Suppressor macrophage treated with lipopolysaccharide for 1 hour (primary cell): Measurements from ENCODE around the gene MEF2C.
"Not testable (repeated sequence)": the region's sequence is repeated elsewhere in the genome, so short reads cannot be mapped to it uniquely, and the experiment has no call there.

ENCODE experiments used
- DNase-seq, 3 donors: peaks; one replicate each; pipeline ENCODE4 v3.0.0-alpha.2; 2020 to 2022

Gene MEF2C

DNA sequence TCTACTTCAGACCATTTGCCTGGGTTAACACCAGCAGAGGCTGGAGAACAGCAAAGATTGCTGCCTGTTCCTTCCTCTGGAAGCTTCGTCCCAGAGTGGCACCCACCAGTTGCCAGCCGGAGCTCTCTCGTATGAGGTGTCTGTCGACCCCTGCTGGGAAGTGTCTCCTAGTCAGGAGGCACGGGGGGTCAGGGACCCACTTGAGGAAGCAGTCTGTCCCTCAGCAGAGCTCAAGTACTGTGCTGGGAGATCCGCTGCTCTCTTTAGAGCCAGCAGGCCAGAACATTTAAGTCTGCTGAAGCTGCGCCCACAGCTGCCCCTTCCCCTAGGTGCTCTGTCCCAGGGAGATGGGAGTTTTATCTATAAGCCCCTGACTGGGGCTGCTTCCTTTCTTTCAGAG, 84.1 kb downstream of the MEF2C start:
- not testable (repeated sequence) for DNase-seq

GRCh38 chr5:88793797-88794196, 89.2 kb downstream of the MEF2C start:
- DNase-seq, result not testable (repeated sequence)

- no peak for DNase-seq
Observed at GRCh38 chr5:88792144-88792840, 90.7 kb downstream of the MEF2C start.

GRCh38 chr5:88787856-88788255, 95.1 kb downstream of the MEF2C start:
- DNase-seq, result no peak

GRCh38 chr5:88786789-88787188, 96.2 kb downstream of the MEF2C start:
- DNase-seq, result no peak

- peak in 2 of 3 donors; percentile 53 to 54 for DNase-seq
Observed at GRCh38 chr5:88785746-88786565, 97.0 kb downstream of the MEF2C start.

DNA sequence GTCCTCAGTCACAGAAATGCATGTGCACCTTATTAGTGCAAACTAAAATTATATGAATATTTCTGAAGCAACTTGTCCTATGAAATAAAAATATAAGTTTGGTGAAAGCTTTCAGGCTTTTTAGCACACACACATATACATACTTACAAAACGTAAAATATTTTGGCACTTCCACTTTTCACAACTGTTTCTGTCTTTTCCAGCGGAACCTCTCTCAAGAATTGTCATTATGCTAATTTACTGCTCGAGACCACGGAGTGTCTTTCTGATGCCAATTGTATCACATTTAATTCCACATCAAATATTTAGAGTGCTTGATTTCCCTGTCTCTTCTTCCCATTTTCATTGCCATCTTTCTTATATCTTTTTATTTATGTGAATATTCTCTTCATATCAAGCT, 100.4 kb downstream of the MEF2C start:
- DNase-seq, result peak in 2 of 3 donors; percentile 37 to 41

GRCh38 chr5:88780736-88781135, 102.2 kb downstream of the MEF2C start:
- DNase-seq, result no peak

GRCh38 chr5:88778736-88779135, 104.2 kb downstream of the MEF2C start:
- DNase-seq, result peak; percentile 85 to 88 (median 86)

DNA sequence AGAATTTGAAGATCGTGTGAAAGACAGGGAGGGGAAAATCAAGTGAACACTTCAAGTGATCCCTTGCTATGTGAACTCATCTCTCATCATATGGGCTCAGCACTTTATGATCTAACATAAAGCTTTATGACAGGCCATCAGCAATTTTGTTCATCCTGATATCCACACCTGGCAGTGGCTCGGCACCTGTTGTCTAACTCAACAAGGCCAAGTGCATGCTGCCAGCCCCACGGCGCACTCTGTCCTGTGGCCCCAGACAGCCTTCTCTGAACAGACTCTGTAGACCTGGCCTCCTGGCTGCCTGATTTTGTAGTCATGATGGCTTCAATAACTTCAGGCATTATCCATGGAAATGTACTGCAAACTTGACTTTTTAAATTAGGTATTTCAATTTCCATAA, 106.3 kb downstream of the MEF2C start:
- no peak for DNase-seq

GRCh38 chr5:88772831-88773230, 110.2 kb downstream of the MEF2C start:
- no peak for DNase-seq

DNA sequence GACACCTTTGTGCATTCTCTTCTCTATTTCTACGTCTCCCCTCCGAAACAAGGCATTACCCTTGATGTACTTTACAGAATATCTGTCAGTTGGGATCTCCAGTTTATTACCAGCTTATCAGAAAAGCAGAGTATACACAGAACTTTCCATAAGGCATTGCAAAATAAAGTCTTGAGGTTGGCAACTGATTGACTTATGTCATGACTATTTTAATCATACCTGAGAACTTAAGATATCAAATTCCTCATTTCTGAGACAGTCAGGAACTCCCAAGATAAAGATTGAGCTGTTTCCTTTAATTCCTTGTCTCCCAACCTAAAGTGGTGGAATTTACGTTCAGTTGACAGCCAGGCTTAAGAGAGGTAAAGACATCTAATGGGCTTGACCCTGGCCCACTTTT, 110.9 kb downstream of the MEF2C start:
- no peak for DNase-seq

GRCh38 chr5:88770276-88771257, 112.4 kb downstream of the MEF2C start:
- peak in 2 of 3 donors; percentile 54 to 61 for DNase-seq

- DNase-seq, result no peak
Observed at GRCh38 chr5:88769165-88769564, 113.8 kb downstream of the MEF2C start.

DNA sequence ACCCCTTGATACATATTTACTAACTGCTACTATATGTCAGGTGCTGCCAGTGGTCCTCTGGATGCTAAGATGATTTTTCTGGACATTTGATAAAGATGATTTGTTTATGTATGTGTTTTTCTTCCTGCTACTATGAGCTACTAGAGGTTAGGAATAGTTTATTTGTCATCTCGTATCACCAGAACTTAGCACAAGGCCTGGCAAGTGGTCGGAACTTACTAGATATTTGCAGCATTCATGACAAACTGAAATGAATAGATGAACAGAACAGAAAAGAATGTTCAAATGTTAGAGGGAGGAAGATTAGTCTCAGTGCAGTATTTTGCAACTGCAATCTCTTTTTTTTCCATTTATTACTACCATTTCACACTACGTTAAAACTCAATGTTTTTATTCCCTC, 114.6 kb downstream of the MEF2C start:
- no peak for DNase-seq

DNA sequence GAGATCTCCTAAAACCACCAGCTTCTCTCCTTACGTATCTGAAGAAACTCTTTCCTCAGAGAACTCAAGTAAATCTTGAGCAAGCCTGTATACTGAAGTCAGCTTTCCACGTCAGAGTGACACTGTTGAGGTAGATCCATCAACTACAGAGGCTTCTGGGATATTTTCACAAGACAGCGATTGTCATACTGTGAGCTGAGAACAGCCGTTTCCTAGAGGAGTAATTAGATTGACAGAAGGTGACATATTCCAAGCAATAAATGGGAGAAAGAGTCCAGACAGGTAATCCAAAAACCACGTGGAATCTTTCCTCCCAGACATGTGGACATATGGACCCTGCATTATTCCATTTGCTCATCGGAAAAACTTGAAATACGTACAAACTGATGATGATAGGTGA, 117.2 kb downstream of the MEF2C start:
- no peak for DNase-seq

GRCh38 chr5:88765171-88765570, 117.8 kb downstream of the MEF2C start:
- DNase-seq, result no peak

DNA sequence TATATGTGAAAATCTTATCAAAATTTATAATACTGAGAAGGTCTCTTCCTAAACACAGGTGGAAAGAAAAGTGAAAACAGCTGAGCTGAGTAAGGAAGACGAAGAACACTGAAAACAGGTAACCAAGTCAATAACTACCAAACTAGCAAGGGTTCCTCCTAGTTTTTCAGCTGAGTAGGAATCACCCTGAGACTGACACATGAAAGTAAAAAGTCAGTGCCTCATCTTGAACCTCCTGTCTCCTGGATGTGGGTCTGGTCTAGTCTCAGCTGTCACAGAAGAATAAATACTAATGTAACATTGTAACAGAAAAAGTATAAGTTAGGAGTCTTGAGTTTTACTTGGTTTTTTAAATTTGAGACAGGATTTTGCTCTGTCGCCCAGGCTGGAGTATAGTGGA, 121.0 kb downstream of the MEF2C start:
- DNase-seq, result peak in 1 of 3 donors; percentile 22

DNA sequence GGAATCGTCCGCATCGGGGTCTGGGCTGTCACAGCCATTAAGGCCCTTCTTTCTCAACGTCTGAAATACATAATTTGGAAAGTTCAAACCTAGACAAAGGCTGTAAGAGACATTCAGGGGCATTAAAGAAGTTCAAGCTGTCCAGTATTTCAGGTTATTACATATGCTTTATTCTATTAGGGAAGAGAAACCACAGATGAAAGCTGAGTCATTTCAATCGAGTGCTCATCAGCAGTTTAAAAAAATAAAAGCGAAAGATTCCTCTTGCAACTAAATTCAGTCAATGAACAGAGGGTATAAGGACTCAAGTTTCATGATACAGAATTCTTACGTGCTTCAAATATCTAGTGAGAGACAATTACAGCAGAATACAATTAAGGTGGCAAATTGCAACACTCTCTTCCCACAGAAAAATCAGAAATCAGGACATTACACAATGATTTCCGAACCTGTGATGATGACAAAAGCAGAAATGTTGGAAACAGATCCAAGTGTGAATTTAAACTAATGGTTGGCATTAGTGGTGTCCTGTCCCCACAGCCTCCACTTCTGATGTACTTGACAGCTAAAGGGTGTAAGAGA, 121.6 kb downstream of the MEF2C start:
- DNase-seq, result peak; percentile 57 to 84 (median 84)

DNA sequence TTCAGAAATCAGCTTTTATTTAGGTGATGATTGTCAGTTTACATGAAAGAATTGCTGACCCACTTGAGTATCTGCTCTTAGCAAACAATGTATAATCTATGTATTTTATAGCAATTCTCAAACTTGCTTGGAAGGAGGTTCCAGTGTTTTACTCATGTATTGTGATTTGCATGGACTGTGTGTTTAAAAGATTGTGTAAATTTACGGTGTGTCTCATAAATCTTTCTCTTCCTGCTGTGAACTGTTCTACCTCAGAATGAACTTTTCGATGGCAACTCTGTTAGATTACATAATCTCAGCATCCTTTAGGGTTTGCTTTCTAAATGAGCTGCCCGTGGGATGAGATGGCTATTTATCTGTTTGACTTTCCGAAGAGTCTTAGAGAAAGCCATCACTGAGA, 122.5 kb downstream of the MEF2C start:
- no peak for DNase-seq

GRCh38 chr5:88758591-88758990, 124.4 kb downstream of the MEF2C start:
- no peak for DNase-seq

GRCh38 chr5:88758184-88758583, 124.8 kb downstream of the MEF2C start:
- no peak for DNase-seq

DNA sequence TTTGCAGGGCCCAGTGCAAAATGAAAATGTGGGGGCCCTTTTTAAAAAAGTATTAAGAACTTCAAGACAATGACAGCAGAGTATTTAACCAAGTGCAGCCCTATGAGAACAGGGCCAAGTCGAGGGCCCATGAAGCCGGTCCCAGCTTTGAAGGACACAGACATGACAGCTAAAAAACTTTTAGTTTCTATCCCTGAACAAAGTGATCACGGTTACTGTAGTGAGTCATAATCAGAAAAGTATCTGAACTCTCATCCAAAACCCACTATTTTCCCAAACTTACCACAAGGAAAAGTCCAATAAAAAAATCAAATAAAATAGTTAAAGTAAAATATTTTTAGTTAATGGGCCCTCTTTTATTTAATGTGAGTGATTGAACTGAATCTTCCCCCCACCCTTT, 126.0 kb downstream of the MEF2C start:
- no peak for DNase-seq
